GM12891 (cell line): ENCODE results near the gene LRIG3.

Source experiments
- PAX5 ChIP-seq: IDR thresholded peaks from 2 replicates; pipeline ENCODE4 v1.6.1; 2011; ENCODE audit warnings: low read length, moderate library complexity, mild to moderate bottlenecking; ENCODE audit not compliant: insufficient read depth, severe bottlenecking
- POLR2A ChIP-seq: IDR thresholded peaks from 2 replicates; pipeline ENCODE4 v1.6.1; 2011; ENCODE audit warnings: low read depth, low read length, control low read depth
- POLR2AphosphoS5 ChIP-seq: IDR thresholded peaks from 2 replicates; pipeline ENCODE4 v1.6.1; 2011; ENCODE audit warnings: low read depth, low read length, control low read depth
- TAF1 ChIP-seq: IDR thresholded peaks from 2 replicates; pipeline ENCODE4 v1.6.1; 2011; ENCODE audit warnings: low read depth, low read length, control low read depth

DNA sequence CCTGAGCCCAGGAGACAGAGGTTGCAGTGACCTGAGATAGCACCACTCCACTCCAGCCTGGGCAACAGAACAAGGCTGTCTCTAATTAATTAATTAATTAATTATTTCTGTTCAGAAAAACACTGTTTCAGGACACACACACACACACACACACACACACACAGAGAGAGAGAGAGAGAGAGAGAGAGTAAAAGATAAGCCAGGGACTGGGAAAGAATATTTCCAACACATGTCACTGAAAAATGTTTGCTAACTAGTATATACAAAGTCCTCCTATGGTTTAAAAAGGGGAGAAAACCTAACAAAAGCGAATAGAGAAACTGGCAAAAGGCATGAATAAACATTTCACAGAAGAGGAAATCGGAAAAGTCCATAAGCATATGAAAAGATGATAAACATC is 18.1 kb upstream of the LRIG3 start:
- no peak for TF ChIP-seq POLR2A
- no peak for TF ChIP-seq POLR2AphosphoS5
- TF ChIP-seq PAX5 = no peak
- no peak for TF ChIP-seq TAF1
